ENCODE measurements around the gene CDH11. TPM values are rescaled to one million over a fixed set of nuclear protein-coding genes. Genes with fewer than 3 reads are reported as not detected.

Gene CDH11
- polyA plus RNA-seq, 1 donor (not counting 4 experiments of a cell fraction or from before 2014, with no cell fraction given) = 36.8 TPM

DNA sequence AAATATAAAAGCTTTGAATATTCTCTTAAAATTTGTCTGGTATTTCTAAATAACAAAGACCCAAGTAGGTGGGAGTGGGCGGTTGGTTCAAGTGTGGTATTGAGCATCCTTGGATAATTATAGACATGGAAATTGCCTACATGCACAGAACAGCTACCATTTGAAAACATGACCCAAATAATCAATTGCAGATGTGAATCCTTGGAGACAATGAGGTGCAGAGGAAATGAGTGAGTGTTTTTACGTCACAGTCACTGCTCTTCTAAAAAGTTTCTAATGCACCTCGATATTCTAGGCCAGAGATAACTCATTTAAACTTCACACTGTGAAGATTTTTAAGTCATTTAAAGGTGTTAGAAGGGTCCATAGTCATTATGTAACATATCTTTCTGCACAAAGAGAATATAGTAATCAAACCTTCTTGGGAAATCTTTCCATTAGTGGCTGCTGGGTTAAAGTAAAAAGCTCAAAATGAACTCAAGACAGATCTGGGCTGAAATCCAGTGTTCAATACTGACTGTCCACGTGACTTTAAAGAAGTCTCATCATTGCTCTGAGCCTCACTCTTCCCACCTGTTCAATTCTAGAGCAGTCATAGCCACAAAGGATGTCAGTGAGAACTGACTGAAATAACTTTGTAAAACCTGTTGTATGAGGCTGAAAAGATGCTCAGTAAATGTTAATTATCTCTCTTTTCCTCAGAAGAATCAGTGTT lies 144.5 kb downstream of the CDH11 start:
- H3K9me1 ChIP-seq (ENCODE audit: control insufficient read depth, extremely low read depth, insufficient read depth, low read length) = no peaks in the 10 kb centered on the region
- no peak overlapping the region for H3K27ac ChIP-seq (ENCODE audit: control insufficient read depth, insufficient read depth, low read length)
- no peak for TF ChIP-seq EZH2 (IDR thresholded peaks at IDR 0.05; ENCODE audit: low read length)
- TF ChIP-seq, protein P1, sequence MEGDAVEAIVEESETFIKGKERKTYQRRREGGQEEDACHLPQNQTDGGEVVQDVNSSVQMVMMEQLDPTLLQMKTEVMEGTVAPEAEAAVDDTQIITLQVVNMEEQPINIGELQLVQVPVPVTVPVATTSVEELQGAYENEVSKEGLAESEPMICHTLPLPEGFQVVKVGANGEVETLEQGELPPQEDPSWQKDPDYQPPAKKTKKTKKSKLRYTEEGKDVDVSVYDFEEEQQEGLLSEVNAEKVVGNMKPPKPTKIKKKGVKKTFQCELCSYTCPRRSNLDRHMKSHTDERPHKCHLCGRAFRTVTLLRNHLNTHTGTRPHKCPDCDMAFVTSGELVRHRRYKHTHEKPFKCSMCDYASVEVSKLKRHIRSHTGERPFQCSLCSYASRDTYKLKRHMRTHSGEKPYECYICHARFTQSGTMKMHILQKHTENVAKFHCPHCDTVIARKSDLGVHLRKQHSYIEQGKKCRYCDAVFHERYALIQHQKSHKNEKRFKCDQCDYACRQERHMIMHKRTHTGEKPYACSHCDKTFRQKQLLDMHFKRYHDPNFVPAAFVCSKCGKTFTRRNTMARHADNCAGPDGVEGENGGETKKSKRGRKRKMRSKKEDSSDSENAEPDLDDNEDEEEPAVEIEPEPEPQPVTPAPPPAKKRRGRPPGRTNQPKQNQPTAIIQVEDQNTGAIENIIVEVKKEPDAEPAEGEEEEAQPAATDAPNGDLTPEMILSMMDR (optimal IDR thresholded peaks at IDR 0.05 in 1 of 3, IDR thresholded peaks at IDR 0.05 in 1 of 3, conservative IDR thresholded peaks at IDR 0.05 in 1 of 3; ENCODE audit: extremely low read depth in 1 of 3, insufficient read depth in 2 of 3, low read length in 3 of 3) = no peak
- no peak overlapping the region for H3K4me3 ChIP-seq (ENCODE audit: control insufficient read depth in 2 of 3, extremely low read depth in 1 of 3, insufficient read depth in 2 of 3, low read depth in 1 of 3, low read length in 3 of 3)
- no peak overlapping the region for H3K4me2 ChIP-seq (ENCODE audit: control insufficient read depth, extremely low read depth, insufficient read depth, low read depth, low read length)
- H3K4me1 ChIP-seq (ENCODE audit: control insufficient read depth, extremely low read depth, insufficient read depth, low read length) = no peaks in the 10 kb centered on the region
- H3K79me2 ChIP-seq (ENCODE audit: control insufficient read depth, insufficient read depth, low read length) = no peaks in the 10 kb centered on the region
- H4K20me1 ChIP-seq (ENCODE audit: control insufficient read depth, extremely low read depth, insufficient read depth, low read length) = no peaks in the 10 kb centered on the region
- dilution Hi-C loops (cut with MboI; ENCODE audit: extremely low pct_ligation_motif_present, low sequenced_read_pairs) = no loop called here
- FAIRE-seq (no peak), DNase-seq (ENCODE audit: low read depth, low spot score) (no peak)
- H3K9me3 ChIP-seq (ENCODE audit: control insufficient read depth, low read depth, low read length) = no peaks in the 10 kb centered on the region
- no peaks in the 10 kb centered on the region for H3K36me3 ChIP-seq (ENCODE audit: control insufficient read depth in 2 of 2, extremely low read depth in 1 of 2, insufficient read depth in 2 of 2, low read length in 2 of 2)
- no peaks in the 10 kb centered on the region for H3K27me3 ChIP-seq (ENCODE audit: control insufficient read depth, extremely low read depth, insufficient read depth, low read length)
- H3K9ac ChIP-seq (ENCODE audit: control insufficient read depth, extremely low read depth, insufficient read depth, low read length) = no peak overlapping the region
- no peak overlapping the region for H2AFZ ChIP-seq (ENCODE audit: control insufficient read depth, low read length)

DNA sequence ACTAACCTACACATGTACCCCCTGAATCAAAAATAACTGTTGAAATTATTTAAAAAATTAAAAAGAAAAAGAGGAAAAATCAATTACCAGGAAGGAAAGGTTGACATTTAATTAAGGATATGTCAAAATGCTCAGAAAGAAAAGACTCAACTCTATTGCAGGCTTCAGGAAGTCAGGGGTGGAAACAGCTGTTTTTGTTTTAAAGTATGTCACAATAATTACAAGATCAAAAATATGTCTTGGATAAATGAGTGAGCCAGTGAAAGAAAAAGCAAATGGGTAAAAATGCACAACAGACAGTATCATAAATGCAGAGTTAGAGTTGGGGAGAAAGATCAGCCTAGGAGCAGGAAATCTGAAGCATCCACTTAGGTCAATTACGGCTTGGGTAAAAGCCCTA lies 146.0 kb downstream of the CDH11 start:
- Histone ChIP-seq H3K9me3 (ENCODE audit: control insufficient read depth, low read depth, low read length) (no peaks in the 10 kb centered on the region), H3K27me3 (ENCODE audit: control insufficient read depth, extremely low read depth, insufficient read depth, low read length) (no peaks in the 10 kb centered on the region), H3K9me1 (ENCODE audit: control insufficient read depth, extremely low read depth, insufficient read depth, low read length) (no peaks in the 10 kb centered on the region), H4K20me1 (ENCODE audit: control insufficient read depth, extremely low read depth, insufficient read depth, low read length) (no peaks in the 10 kb centered on the region), H3K79me2 (ENCODE audit: control insufficient read depth, insufficient read depth, low read length) (no peaks in the 10 kb centered on the region), H3K4me1 (ENCODE audit: control insufficient read depth, extremely low read depth, insufficient read depth, low read length) (no peaks in the 10 kb centered on the region), H3K4me2 (ENCODE audit: control insufficient read depth, extremely low read depth, insufficient read depth, low read depth, low read length) (no peak overlapping the region), H3K4me3 (ENCODE audit: control insufficient read depth in 2 of 3, extremely low read depth in 1 of 3, insufficient read depth in 2 of 3, low read depth in 1 of 3, low read length in 3 of 3) (no peak overlapping the region), H3K36me3 (ENCODE audit: control insufficient read depth in 2 of 2, extremely low read depth in 1 of 2, insufficient read depth in 2 of 2, low read length in 2 of 2) (no peaks in the 10 kb centered on the region), H3K27ac (ENCODE audit: control insufficient read depth, insufficient read depth, low read length) (no peak overlapping the region), H2AFZ (ENCODE audit: control insufficient read depth, low read length) (no peak overlapping the region), H3K9ac (ENCODE audit: control insufficient read depth, extremely low read depth, insufficient read depth, low read length) (no peak overlapping the region)
- dilution Hi-C loops (cut with MboI; ENCODE audit: extremely low pct_ligation_motif_present, low sequenced_read_pairs) = no loop called here
- DNase-seq (ENCODE audit: low read depth, low spot score) (no peak), FAIRE-seq (no peak)
- TF ChIP-seq, protein P1 (optimal IDR thresholded peaks at IDR 0.05 in 1 of 3, IDR thresholded peaks at IDR 0.05 in 1 of 3, conservative IDR thresholded peaks at IDR 0.05 in 1 of 3; ENCODE audit: extremely low read depth in 1 of 3, insufficient read depth in 2 of 3, low read length in 3 of 3) = no peak
- TF ChIP-seq EZH2 (IDR thresholded peaks at IDR 0.05; ENCODE audit: low read length) = no peak
